Measurements from ENCODE around the gene SSH2.
"Not testable (repeated sequence)": the region's sequence is repeated elsewhere in the genome, so short reads cannot be mapped to it uniquely, and the experiment has no call there.

Gene SSH2

DNA sequence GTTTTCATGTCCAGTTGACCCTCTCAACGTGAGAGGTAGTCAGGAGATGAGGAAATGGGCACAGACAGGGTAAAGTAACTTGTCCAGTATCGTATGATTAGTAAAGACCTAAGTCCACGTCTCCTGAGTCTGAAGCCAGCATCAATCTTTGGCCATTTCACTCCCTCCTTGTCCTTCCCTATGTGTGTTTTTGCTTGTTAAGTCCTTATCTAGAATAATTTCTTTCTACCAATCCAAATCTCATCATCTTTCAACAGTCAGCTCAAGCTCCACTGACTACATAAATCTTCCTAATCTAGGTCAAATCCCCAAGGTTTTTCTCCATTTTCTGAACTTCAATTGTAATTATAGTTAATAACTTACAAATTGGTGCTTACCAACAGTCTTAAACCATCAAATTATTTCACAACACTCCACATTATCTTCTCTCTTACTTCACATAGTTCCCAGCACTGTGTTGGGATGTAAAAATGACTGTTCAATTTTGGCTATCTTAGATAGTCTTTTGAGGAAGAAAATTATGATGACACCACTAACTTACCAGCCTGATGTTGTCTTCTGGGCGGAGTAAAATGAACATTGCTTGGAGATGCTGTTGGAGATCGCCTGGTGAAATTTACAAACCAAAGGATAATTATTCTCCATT, 235.0 kb downstream of the SSH2 start:
- Histone ChIP-seq H3K27me3 (replicated peaks; ENCODE audit: control insufficient read depth, insufficient read depth, low read length) (no peaks in the 10 kb centered on the region), H3K9ac (ENCODE audit: low read length) (no peak overlapping the region), H3K4me1 (ENCODE audit: control insufficient read depth, insufficient read depth, low read length) (peaks cover 30% of the 10 kb centered on the region), H3K4me3 (ENCODE audit: low read length) (no peak overlapping the region), H3K9me3 (ENCODE audit: control insufficient read depth, low read length) (no peaks in the 10 kb centered on the region), H3K36me3 (ENCODE audit: control insufficient read depth, insufficient read depth, low read length, severe bottlenecking) (peaks cover 12% of the 10 kb centered on the region)
- no peak for DNase-seq (ENCODE audit: low read depth)

GRCh38 chr17:29693751-29694150, 236.3 kb downstream of the SSH2 start:
- Histone ChIP-seq H3K9ac (ENCODE audit: low read length) (no peak overlapping the region), H3K27me3 (replicated peaks; ENCODE audit: control insufficient read depth, insufficient read depth, low read length) (no peaks in the 10 kb centered on the region)

DNA sequence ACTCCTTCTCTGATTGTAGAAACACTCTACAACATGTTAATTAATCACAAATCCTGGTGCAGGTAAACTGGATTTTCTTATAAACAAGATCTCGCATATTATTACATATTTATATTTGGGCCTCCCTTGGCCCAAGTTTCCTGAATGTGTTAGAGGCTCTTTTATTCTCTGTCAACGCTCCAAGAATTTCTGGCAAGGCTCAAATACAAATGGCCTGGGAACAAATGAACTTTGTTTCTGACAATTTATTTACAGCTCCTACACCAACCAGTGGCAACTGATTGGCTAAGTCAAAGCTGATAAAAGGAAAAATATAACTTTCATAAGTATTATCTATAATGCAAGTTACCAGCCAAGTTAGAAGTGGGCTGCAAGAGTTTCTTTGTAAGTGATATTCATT, 242.4 kb downstream of the SSH2 start:
- peak overlapping the region; percentile 1 for H3K4me3 ChIP-seq (ENCODE audit: low read length)
- no peaks in the 10 kb centered on the region for H3K36me3 ChIP-seq (ENCODE audit: control insufficient read depth, insufficient read depth, low read length, severe bottlenecking)
- H3K9ac ChIP-seq (ENCODE audit: low read length) = peak overlapping the region; percentile 40
- H3K4me1 ChIP-seq (ENCODE audit: control insufficient read depth, insufficient read depth, low read length) = peaks cover 28% of the 10 kb centered on the region
- H3K9me3 ChIP-seq (ENCODE audit: control insufficient read depth, low read length) = no peaks in the 10 kb centered on the region
- DNase-seq (ENCODE audit: low read depth) = no peak
- no peaks in the 10 kb centered on the region for H3K27me3 ChIP-seq (replicated peaks; ENCODE audit: control insufficient read depth, insufficient read depth, low read length)

More at GRCh38 chr17:29693751-29694150, 236.3 kb downstream of the SSH2 start:
- H3K4me1 ChIP-seq (ENCODE audit: control insufficient read depth, insufficient read depth, low read length) = peaks cover 17% of the 10 kb centered on the region
- H3K4me3 ChIP-seq (ENCODE audit: low read length) = no peak overlapping the region
- H3K9me3 ChIP-seq (ENCODE audit: control insufficient read depth, low read length) = no peaks in the 10 kb centered on the region
- no peak for DNase-seq (ENCODE audit: low read depth)
- peaks cover 12% of the 10 kb centered on the region for H3K36me3 ChIP-seq (ENCODE audit: control insufficient read depth, insufficient read depth, low read length, severe bottlenecking)

- Histone ChIP-seq H3K4me3 (ENCODE audit: low read length) (peak overlapping the region; percentile 1), H3K27me3 (replicated peaks; ENCODE audit: control insufficient read depth, insufficient read depth, low read length) (no peaks in the 10 kb centered on the region), H3K36me3 (ENCODE audit: control insufficient read depth, insufficient read depth, low read length, severe bottlenecking) (no peaks in the 10 kb centered on the region), H3K9ac (ENCODE audit: low read length) (peak overlapping the region; percentile 40), H3K9me3 (ENCODE audit: control insufficient read depth, low read length) (no peaks in the 10 kb centered on the region), H3K4me1 (ENCODE audit: control insufficient read depth, insufficient read depth, low read length) (peaks cover 28% of the 10 kb centered on the region)
- DNase-seq (ENCODE audit: low read depth) = no peak
These were observed 242.9 kb downstream of the SSH2 start for GRCh38 chr17:29686993-29687590.

GRCh38 chr17:29683481-29683880, 246.5 kb downstream of the SSH2 start:
- Histone ChIP-seq H3K36me3 (ENCODE audit: control insufficient read depth, insufficient read depth, low read length, severe bottlenecking) (no peaks in the 10 kb centered on the region), H3K9ac (ENCODE audit: low read length) (no peak overlapping the region), H3K4me3 (ENCODE audit: low read length) (no peak overlapping the region), H3K4me1 (ENCODE audit: control insufficient read depth, insufficient read depth, low read length) (peaks cover 38% of the 10 kb centered on the region), H3K27me3 (replicated peaks; ENCODE audit: control insufficient read depth, insufficient read depth, low read length) (no peaks in the 10 kb centered on the region), H3K9me3 (ENCODE audit: control insufficient read depth, low read length) (no peaks in the 10 kb centered on the region)
- no peak for DNase-seq (ENCODE audit: low read depth)

GRCh38 chr17:29682987-29683386, 247.0 kb downstream of the SSH2 start:
- Histone ChIP-seq H3K4me1 (ENCODE audit: control insufficient read depth, insufficient read depth, low read length) (peaks cover 39% of the 10 kb centered on the region), H3K9me3 (ENCODE audit: control insufficient read depth, low read length) (no peaks in the 10 kb centered on the region), H3K36me3 (ENCODE audit: control insufficient read depth, insufficient read depth, low read length, severe bottlenecking) (no peaks in the 10 kb centered on the region), H3K4me3 (ENCODE audit: low read length) (no peak overlapping the region), H3K27me3 (replicated peaks; ENCODE audit: control insufficient read depth, insufficient read depth, low read length) (no peaks in the 10 kb centered on the region), H3K9ac (ENCODE audit: low read length) (peak overlapping the region; percentile 5)
- no peak for DNase-seq (ENCODE audit: low read depth)

GRCh38 chr17:29682054-29682453, 248.0 kb downstream of the SSH2 start:
- H3K4me1 ChIP-seq (ENCODE audit: control insufficient read depth, insufficient read depth, low read length) = peaks cover 37% of the 10 kb centered on the region
- no peak overlapping the region for H3K4me3 ChIP-seq (ENCODE audit: low read length)
- peak overlapping the region; percentile 5 for H3K9ac ChIP-seq (ENCODE audit: low read length)
- DNase-seq (ENCODE audit: low read depth) = no peak
- no peaks in the 10 kb centered on the region for H3K27me3 ChIP-seq (replicated peaks; ENCODE audit: control insufficient read depth, insufficient read depth, low read length)
- H3K36me3 ChIP-seq (ENCODE audit: control insufficient read depth, insufficient read depth, low read length, severe bottlenecking) = no peaks in the 10 kb centered on the region
- H3K9me3 ChIP-seq (ENCODE audit: control insufficient read depth, low read length) = no peaks in the 10 kb centered on the region

DNA sequence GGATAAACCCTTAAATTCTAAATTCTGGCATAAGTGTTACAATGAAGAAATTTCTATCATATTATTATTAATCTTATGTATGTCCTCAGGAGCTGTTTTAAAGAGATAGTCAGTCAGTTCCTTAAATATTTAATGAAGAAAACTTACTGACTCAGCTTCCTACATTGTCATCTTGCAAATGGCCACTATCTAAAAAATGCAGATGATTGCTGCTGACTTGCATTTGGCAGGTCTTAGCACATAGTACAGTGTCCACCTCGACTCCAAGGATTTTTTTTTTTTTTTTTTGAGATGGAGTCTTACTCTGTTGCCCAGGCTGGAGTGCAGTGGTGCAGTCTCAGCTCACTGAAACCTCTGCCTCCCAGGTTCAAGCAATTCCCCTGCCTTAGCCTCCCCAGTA, 252.2 kb downstream of the SSH2 start:
- H3K36me3 ChIP-seq (ENCODE audit: control insufficient read depth, insufficient read depth, low read length, severe bottlenecking) = peaks cover 3% of the 10 kb centered on the region

DNA sequence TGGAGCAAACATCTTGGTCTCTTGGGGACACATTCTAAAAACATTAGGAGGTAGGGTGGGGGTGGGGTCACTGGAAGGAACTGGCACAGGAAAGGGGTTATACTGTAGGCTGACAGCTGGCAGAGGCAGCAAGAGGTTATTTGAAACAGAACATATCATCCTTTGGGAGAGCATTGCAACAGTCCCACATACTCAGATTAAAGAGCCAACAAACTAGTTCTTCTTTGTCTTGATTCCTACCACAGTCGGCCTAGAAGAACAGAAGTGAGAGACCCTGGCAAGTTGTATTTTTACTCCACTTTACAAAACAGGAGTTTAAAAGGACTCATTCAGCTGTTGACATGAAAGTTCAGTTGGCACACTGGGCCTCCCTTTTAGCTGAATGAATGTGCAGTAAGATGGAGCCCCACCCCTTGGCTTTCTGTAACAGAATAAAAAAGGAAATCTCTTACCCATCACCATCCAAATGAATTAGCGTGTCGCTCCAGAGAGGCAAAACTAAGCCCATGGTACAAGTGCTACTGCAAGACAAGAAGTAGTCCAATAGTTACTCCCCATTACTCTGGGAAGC, 252.7 kb downstream of the SSH2 start:
- peaks cover 3% of the 10 kb centered on the region for H3K36me3 ChIP-seq (ENCODE audit: control insufficient read depth, insufficient read depth, low read length, severe bottlenecking)
- peak overlapping the region; percentile 82 for H3K9ac ChIP-seq (ENCODE audit: low read length)
- peaks cover 56% of the 10 kb centered on the region for H3K4me1 ChIP-seq (ENCODE audit: control insufficient read depth, insufficient read depth, low read length)
- H3K9me3 ChIP-seq (ENCODE audit: control insufficient read depth, low read length) = no peaks in the 10 kb centered on the region
- no peaks in the 10 kb centered on the region for H3K27me3 ChIP-seq (replicated peaks; ENCODE audit: control insufficient read depth, insufficient read depth, low read length)
- peak; percentile 84 for DNase-seq (ENCODE audit: low read depth)
- H3K4me3 ChIP-seq (ENCODE audit: low read length) = peak overlapping the region; percentile 75

More for the DNA sequence above, 252.2 kb downstream of the SSH2 start:
- Histone ChIP-seq H3K4me3 (ENCODE audit: low read length) (peak overlapping the region; percentile 75), H3K27me3 (replicated peaks; ENCODE audit: control insufficient read depth, insufficient read depth, low read length) (no peaks in the 10 kb centered on the region), H3K9ac (ENCODE audit: low read length) (peak overlapping the region; percentile 81), H3K4me1 (ENCODE audit: control insufficient read depth, insufficient read depth, low read length) (peaks cover 61% of the 10 kb centered on the region), H3K9me3 (ENCODE audit: control insufficient read depth, low read length) (no peaks in the 10 kb centered on the region)
- DNase-seq (ENCODE audit: low read depth) = no peak

DNA sequence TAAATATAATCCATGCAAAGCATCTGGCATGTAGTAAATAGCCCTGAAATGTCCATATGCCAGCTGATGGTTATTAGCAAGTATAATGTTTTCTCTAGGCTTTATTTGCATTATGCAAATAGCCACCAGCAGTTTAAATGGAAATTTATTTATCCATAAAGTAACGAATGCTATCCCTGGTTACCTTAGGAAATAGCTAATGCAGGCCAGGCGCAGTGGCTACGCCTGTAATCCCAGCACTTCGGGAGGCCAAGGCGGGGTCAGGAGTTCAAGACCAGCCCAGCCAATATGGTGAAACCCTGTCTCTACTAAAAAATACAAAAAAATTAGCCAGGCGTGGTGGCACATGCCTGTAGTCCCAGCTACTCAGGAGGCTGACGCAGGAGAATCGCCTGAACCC, 254.1 kb downstream of the SSH2 start:
- H3K9me3 ChIP-seq (ENCODE audit: control insufficient read depth, low read length); H3K27me3 ChIP-seq (replicated peaks; ENCODE audit: control insufficient read depth, insufficient read depth, low read length); H3K9ac ChIP-seq (ENCODE audit: low read length); DNase-seq (ENCODE audit: low read depth): not testable (repeated sequence)
- Histone ChIP-seq H3K4me1 (ENCODE audit: control insufficient read depth, insufficient read depth, low read length) (peaks cover 48% of the 10 kb centered on the region), H3K36me3 (ENCODE audit: control insufficient read depth, insufficient read depth, low read length, severe bottlenecking) (peaks cover 13% of the 10 kb centered on the region), H3K4me3 (ENCODE audit: low read length) (peak overlapping the region; percentile 75)

DNA sequence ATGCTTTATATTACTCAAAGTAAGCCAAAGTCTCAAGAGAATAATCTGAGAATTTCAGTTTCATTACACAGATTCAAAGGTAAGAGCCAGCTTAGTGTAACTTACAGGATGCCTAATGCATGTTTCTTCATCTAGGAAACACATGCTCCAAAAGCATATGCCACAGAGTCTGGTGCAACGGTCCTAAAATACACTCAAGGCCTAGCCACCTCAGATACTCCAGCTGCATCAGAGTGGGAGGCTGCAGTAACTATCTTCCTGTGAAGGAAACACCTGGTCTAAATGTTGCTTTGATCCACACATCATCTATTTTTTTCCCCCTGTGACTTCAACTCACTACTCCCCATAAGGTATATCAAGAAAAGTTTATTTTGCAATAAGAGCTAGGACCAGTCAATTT, 255.7 kb downstream of the SSH2 start:
- H3K9me3 ChIP-seq (ENCODE audit: control insufficient read depth, low read length) = no peaks in the 10 kb centered on the region
- no peak overlapping the region for H3K9ac ChIP-seq (ENCODE audit: low read length)
- H3K4me3 ChIP-seq (ENCODE audit: low read length) = no peak overlapping the region
- no peak for DNase-seq (ENCODE audit: low read depth)
- H3K27me3 ChIP-seq (replicated peaks; ENCODE audit: control insufficient read depth, insufficient read depth, low read length) = no peaks in the 10 kb centered on the region
- H3K36me3 ChIP-seq (ENCODE audit: control insufficient read depth, insufficient read depth, low read length, severe bottlenecking) = peaks cover 21% of the 10 kb centered on the region
- peaks cover 52% of the 10 kb centered on the region for H3K4me1 ChIP-seq (ENCODE audit: control insufficient read depth, insufficient read depth, low read length)
